PC-9 (cell line): ENCODE results near the gene RD3L.

Experiments
- EZH2 ChIP-seq: fragments of 200-600 bp; sonication (generic); IDR thresholded peaks from 2 replicates; pipeline ENCODE4 v1.8.0; 2017; ENCODE audit warnings: antibody characterized with exemption, low read depth
- TF ChIP-seq, protein P1 (sequence below): fragments of 200-600 bp; sonication (generic); conservative IDR thresholded peaks from 2 replicates; pipeline ENCODE4 v1.6.1; 2017; ENCODE audit warnings: mixed run types, antibody characterized with exemption, mild to moderate bottlenecking, moderate library complexity

DNA sequence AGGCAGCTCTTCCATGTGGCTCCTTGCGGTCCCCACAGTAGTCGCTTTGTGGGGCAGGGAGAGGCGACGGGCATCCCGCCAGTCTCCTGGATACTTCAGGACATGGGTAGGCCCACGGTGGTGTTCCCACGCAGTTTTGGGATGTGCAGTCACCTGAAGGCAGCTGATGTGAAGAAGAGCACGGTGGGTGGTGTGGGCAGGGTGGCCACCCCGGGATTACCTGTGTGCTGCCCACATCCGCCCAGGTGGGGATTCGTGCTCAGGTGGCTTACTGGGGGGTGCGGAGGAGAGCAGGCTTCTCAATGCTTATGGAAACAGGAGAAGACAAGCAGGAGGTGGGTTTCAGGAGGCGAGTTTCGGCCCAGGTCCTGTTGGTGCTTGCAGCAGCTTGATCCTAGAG, 42.5 kb downstream of the RD3L start:
- TF ChIP-seq, protein P1, sequence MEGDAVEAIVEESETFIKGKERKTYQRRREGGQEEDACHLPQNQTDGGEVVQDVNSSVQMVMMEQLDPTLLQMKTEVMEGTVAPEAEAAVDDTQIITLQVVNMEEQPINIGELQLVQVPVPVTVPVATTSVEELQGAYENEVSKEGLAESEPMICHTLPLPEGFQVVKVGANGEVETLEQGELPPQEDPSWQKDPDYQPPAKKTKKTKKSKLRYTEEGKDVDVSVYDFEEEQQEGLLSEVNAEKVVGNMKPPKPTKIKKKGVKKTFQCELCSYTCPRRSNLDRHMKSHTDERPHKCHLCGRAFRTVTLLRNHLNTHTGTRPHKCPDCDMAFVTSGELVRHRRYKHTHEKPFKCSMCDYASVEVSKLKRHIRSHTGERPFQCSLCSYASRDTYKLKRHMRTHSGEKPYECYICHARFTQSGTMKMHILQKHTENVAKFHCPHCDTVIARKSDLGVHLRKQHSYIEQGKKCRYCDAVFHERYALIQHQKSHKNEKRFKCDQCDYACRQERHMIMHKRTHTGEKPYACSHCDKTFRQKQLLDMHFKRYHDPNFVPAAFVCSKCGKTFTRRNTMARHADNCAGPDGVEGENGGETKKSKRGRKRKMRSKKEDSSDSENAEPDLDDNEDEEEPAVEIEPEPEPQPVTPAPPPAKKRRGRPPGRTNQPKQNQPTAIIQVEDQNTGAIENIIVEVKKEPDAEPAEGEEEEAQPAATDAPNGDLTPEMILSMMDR = no peak
- TF ChIP-seq EZH2 = no peak
